ENCODE data around the gene SRSF10.

SRSF10 gene

GRCh38 chr1:23923592-23924499 is 56.3 kb downstream of the SRSF10 start:
- H3K27ac ChIP-seq (ENCODE audit: low read depth, low read length), result no peak overlapping the region
- no peaks in the 10 kb centered on the region for H3K27me3 ChIP-seq (ENCODE audit: control insufficient read depth, insufficient read depth, low read length)
- no peak overlapping the region for H3K4me3 ChIP-seq (ENCODE audit: low read depth, low read length)
- H3K9me3 ChIP-seq (ENCODE audit: control insufficient read depth, insufficient read depth, low read depth, low read length), result no peaks in the 10 kb centered on the region
- H3K9ac ChIP-seq (ENCODE audit: low read length), result no peak overlapping the region
- H3K4me1 ChIP-seq (ENCODE audit: control insufficient read depth, insufficient read depth, low read length), result no peaks in the 10 kb centered on the region; the same call in 1 of the 2 replicates
- H3K36me3 ChIP-seq (ENCODE audit: control insufficient read depth, insufficient read depth, low read length), result no peaks in the 10 kb centered on the region

GRCh38 chr1:23922321-23922943 is 57.7 kb downstream of the SRSF10 start:
- Histone ChIP-seq H3K4me3 (ENCODE audit: low read depth, low read length) (no peak overlapping the region), H3K27ac (ENCODE audit: low read depth, low read length) (no peak overlapping the region), H3K9ac (ENCODE audit: low read length) (no peak overlapping the region), H3K9me3 (ENCODE audit: control insufficient read depth, insufficient read depth, low read depth, low read length) (no peaks in the 10 kb centered on the region), H3K36me3 (ENCODE audit: control insufficient read depth, insufficient read depth, low read length) (no peaks in the 10 kb centered on the region), H3K4me1 (ENCODE audit: control insufficient read depth, insufficient read depth, low read length) (no peaks in the 10 kb centered on the region; the same call in 1 of the 2 replicates), H3K27me3 (ENCODE audit: control insufficient read depth, insufficient read depth, low read length) (no peaks in the 10 kb centered on the region)

- Histone ChIP-seq H3K27ac (ENCODE audit: low read depth, low read length) (no peak overlapping the region), H3K9ac (ENCODE audit: low read length) (no peak overlapping the region), H3K27me3 (ENCODE audit: control insufficient read depth, insufficient read depth, low read length) (no peaks in the 10 kb centered on the region)
Measured at GRCh38 chr1:23916209-23917131, 63.7 kb downstream of the SRSF10 start.

GRCh38 chr1:23915466-23915865 is 64.7 kb downstream of the SRSF10 start:
- Histone ChIP-seq H3K27ac (ENCODE audit: low read depth, low read length) (no peak overlapping the region), H3K9me3 (ENCODE audit: control insufficient read depth, insufficient read depth, low read depth, low read length) (no peaks in the 10 kb centered on the region), H3K27me3 (ENCODE audit: control insufficient read depth, insufficient read depth, low read length) (no peaks in the 10 kb centered on the region), H3K4me1 (ENCODE audit: control insufficient read depth, insufficient read depth, low read length) (no peaks in the 10 kb centered on the region), H3K4me3 (ENCODE audit: low read depth, low read length) (no peak overlapping the region), H3K36me3 (ENCODE audit: control insufficient read depth, insufficient read depth, low read length) (no peaks in the 10 kb centered on the region), H3K9ac (ENCODE audit: low read length) (no peak overlapping the region)

More at GRCh38 chr1:23916209-23917131, 63.7 kb downstream of the SRSF10 start:
- Histone ChIP-seq H3K4me3 (ENCODE audit: low read depth, low read length) (no peak overlapping the region), H3K9me3 (ENCODE audit: control insufficient read depth, insufficient read depth, low read depth, low read length) (no peaks in the 10 kb centered on the region), H3K36me3 (ENCODE audit: control insufficient read depth, insufficient read depth, low read length) (no peaks in the 10 kb centered on the region), H3K4me1 (ENCODE audit: control insufficient read depth, insufficient read depth, low read length) (no peaks in the 10 kb centered on the region; the same call in 1 of the 2 replicates)

GRCh38 chr1:23914921-23915320 is 65.2 kb downstream of the SRSF10 start:
- Histone ChIP-seq H3K9me3 (ENCODE audit: control insufficient read depth, insufficient read depth, low read depth, low read length) (no peaks in the 10 kb centered on the region), H3K9ac (ENCODE audit: low read length) (no peak overlapping the region), H3K36me3 (ENCODE audit: control insufficient read depth, insufficient read depth, low read length) (no peaks in the 10 kb centered on the region), H3K27me3 (ENCODE audit: control insufficient read depth, insufficient read depth, low read length) (no peaks in the 10 kb centered on the region), H3K27ac (ENCODE audit: low read depth, low read length) (no peak overlapping the region), H3K4me3 (ENCODE audit: low read depth, low read length) (no peak overlapping the region), H3K4me1 (ENCODE audit: control insufficient read depth, insufficient read depth, low read length) (no peaks in the 10 kb centered on the region)

All from HUES6 (cell line).